AG10803 (cell line): ENCODE results near the gene GEMIN2.
"Not testable (repeated sequence)": the region's sequence is repeated elsewhere in the genome, so short reads cannot be mapped to it uniquely, and the experiment has no call there.

Source experiments
- DNase-seq: peaks from one replicate; pipeline ENCODE4 v3.0.0; 2010; ENCODE audit warnings: low read depth
- H3K4me3 ChIP-seq: 2 replicates; pipeline ENCODE4 v1.5.1; 2011; ENCODE audit warnings: mild to moderate bottlenecking, low read length, control low read depth
- TF ChIP-seq, protein P1 (sequence below): conservative IDR thresholded peaks from 2 replicates; pipeline ENCODE4 v1.5.1; 2011; ENCODE audit warnings: mild to moderate bottlenecking, low read length, control low read depth, inconsistent platforms

Gene GEMIN2

DNA sequence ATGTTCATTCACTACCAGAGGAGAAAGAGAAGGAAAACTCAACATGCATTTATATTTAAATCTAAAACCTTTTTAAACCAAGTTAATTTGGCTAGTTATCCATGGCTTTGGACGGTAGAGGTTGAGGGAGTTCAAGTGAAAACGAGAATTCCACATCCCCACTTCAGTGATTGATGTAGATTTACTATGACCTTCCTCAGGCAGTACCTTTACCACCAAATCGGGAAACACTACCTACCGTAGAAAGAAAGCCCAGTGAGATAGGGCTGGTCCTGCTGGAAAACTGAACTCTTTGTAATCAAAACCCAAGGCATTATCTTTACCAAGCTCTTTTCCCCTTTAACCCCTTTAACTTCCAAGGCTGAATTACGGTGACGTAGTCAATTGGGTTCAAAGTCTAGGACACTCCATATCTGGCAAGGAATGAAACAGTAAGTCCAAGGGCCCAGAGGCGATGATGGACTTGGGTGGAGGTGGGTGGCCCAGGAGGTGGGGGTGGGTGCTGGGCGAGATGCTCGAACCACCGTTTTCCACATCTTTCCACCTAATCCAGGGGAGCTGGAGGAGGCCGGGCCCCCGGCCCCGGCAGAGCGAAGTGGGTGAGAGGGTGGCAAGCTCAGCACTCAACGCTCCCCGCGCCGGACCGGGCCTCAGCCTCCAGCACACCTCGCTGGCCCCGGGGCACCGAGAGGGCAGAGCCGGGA is 11.7 kb upstream of the GEMIN2 start:
- TF ChIP-seq, protein P1, sequence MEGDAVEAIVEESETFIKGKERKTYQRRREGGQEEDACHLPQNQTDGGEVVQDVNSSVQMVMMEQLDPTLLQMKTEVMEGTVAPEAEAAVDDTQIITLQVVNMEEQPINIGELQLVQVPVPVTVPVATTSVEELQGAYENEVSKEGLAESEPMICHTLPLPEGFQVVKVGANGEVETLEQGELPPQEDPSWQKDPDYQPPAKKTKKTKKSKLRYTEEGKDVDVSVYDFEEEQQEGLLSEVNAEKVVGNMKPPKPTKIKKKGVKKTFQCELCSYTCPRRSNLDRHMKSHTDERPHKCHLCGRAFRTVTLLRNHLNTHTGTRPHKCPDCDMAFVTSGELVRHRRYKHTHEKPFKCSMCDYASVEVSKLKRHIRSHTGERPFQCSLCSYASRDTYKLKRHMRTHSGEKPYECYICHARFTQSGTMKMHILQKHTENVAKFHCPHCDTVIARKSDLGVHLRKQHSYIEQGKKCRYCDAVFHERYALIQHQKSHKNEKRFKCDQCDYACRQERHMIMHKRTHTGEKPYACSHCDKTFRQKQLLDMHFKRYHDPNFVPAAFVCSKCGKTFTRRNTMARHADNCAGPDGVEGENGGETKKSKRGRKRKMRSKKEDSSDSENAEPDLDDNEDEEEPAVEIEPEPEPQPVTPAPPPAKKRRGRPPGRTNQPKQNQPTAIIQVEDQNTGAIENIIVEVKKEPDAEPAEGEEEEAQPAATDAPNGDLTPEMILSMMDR: no peak
- DNase-seq: no peak
- peak overlapping the region; percentile 84 for H3K4me3 ChIP-seq

DNA sequence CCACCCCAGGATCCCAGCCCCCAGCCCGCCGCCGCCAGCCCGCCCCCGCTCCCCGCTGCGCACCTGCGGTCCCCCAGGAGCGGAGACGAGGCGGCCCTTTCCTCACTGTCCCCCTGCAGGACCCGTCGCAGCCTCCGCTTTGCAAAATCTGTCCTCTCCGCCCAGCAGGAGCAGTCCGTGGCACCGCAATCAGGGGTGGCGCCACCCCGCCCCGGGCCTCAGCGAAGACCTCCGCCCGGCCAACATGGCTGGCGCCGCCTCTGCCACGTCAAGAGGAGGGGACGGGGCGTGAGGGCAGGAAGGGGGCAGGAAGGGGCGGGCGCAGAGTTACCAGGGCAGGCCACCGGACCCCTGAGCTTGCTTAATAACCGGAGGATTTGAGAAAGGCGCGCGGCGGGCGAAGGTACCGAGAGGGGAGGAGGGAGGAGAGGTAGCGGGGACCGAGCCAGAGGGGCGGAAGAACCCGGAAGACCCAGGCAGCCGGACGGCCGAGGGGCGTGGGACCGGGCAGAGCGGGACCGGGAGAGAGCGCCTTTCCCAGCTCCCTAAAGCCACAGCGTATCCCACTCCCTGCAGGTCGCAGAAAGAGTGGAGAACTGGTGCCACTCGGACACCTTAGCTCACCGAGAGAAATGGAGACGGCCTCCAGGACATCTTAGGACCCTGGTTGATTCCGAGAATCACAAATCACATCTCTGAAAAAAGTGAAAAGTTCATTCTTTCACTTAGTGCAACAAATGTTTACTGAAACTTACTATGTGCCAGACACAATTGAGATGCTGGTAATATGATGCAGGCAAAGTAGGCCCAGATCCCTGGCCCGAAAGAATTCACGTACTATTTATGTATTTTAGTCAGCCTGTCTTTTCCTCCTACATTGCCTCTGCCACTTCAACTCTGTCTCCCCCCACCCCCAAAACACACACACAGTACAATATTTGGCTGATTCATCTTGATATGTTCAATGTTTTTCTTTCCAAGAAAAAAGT is 10.9 kb upstream of the GEMIN2 start, which contains the start of gene SEC23A:
Gene SEC23A, minus strand, starts transcription at position 267 of the 989 bp plus-strand sequence. CDS start 7,117 bp downstream, outside the sequence.
- DNase-seq: peak; percentile 85
- peak within 1 kb of the TSS; percentile 84 for H3K4me3 ChIP-seq
- TF ChIP-seq, protein P1: no peak

DNA sequence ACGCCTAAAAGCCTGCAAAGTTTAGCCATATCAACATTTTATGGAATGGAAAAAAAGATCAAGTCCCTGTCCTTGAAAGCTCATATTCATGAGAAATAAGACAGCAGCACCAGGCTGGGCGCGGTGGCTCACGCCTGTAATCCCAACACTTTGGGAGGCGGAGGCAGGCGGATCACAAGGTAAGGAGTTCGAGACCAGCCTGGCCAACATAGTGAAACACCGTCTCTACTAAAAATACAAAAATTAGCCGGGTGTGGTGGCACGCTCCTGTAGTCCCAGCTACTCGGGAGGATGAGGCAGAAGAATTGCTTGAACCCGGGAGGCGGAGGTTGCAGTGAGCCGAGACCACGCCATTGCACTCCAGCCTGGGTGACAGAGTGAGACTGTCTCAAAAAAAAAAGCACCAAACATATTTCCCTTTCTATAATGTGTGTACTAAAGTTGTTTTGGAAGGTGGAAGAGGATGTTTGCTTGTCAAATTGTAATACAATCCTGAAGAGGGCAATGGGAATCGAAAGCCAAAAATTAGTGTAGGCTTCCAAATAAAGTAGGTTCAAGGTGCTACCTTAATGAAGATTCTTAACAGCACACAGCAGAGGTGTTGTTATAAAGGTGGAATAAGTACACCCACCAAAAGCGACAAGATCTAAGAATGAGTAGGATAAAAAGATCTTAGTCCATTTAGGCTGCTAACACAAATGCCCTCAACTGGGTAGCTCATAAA is 9.9 kb upstream of the GEMIN2 start:
- H3K4me3 ChIP-seq: peak overlapping the region; percentile 84
- DNase-seq: not testable (repeated sequence)

DNA sequence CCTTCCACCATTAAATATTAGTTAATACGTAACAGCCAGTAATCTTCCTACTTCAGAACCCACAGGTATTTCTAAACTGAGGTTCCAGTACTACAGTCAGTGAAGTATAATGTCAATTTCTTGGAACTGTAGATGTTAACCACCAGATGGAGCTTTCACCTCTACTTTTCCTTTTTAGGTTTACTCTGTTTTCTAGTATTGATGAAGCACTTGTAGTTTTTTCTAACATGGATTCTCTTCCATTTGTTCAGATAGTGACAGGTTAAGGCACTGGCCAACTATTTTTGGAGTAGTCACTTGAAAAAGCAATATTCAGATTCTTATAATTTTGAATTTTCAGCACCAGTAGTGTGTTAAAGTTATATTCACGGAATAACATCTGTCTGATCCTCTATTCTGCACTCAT is 6.5 kb upstream of the GEMIN2 start:
- TF ChIP-seq, protein P1: peak; percentile 61
- peak; percentile 56 for DNase-seq
- no peak overlapping the region for H3K4me3 ChIP-seq

DNA sequence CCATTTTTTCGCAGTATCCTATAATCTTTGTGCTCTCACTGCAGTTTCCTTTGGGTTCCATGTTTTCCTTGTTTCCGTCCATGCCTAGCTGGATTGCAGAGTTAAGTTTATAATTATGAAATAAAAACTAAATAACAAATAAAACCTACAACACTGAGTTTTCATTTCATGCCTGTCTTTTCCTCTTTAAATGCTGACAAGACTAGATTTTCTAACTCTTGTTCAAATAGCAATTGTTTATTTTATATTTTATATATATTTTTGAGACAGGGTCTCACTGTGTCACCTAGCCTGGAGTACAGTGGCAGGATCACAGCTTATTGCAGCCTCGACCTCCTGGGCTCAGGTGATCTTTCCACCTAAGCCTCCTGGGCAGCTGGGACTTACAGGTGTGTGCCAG is 5.3 kb upstream of the GEMIN2 start:
- TF ChIP-seq, protein P1: no peak
- no peak for DNase-seq

DNA sequence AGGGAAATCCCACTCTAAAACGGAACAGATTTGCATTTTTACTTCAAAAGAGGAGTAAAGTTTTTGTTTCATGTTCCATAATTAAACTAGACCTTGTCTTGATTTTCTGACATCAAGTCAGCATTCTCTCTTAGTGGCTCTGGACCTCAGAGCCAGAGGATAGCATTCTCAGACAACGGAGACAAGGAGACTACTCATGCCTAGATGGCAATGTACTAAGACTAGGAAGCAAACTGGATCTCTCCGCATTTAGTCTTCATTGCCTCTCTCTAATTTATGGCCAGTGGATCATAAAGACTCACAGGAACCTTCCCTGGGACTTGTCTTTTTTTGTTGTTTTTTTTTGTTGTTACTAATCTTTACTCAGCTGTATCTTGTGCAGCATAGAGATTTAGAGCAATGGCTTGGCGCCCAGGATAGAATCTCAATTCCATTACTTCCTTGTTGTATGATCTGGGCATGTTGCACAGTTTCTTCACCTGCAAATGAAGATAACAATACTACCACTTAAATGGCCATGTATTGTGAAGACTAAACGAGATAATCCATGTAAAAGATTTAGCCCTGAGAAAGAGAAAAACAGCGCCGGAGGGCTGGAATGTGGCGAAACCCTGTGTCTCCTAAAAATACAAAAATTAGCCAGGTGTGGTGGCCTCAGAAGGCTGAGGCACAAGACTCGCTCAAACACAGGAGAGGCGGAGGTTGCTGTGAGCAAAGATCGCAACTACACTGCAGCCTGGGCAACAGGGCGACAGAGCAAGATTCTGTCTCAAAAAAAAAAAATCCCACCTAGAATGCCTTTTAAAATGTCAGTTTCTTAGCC is 4.0 kb upstream of the GEMIN2 start:
- no peak for DNase-seq
- H3K4me3 ChIP-seq: no peak overlapping the region

More for the DNA sequence above, 5.3 kb upstream of the GEMIN2 start:
- no peak overlapping the region for H3K4me3 ChIP-seq

More for the DNA sequence above, 4.0 kb upstream of the GEMIN2 start:
- TF ChIP-seq, protein P1: no peak
